ENCODE results near the gene DDIT4.
"Not testable (repeated sequence)": the region's sequence is repeated elsewhere in the genome, so short reads cannot be mapped to it uniquely, and the experiment has no call there.

Gene DDIT4

DNA sequence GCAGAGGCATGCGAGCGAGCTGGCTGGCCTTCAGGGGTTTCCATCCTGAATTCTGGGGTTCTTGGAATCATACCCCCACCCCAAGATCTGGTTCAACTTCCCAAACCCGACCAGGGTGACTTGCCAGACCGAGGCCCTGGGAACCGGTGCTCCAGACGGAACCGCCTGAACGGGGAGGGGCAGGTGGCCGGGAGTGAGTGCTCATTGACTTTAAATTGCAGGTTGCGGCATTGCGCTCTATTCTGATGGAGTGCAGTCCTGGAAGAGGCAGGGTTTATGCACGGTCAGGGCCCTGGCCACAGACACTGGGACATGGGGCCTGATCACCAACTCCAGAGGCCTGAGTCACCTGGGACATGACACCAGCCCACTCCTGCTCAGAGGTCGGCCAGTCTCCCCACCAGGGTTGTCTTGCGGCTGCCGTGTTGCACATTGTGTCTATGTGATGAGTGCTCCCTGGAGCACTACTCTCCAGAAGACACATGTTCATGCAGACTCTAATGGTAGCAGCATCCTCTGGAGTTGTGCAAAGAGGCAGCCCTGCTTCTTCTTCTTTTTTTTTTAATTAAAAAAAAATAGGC is 5.8 kb upstream of the DDIT4 start:
- DNase-seq, result no peak

DNA sequence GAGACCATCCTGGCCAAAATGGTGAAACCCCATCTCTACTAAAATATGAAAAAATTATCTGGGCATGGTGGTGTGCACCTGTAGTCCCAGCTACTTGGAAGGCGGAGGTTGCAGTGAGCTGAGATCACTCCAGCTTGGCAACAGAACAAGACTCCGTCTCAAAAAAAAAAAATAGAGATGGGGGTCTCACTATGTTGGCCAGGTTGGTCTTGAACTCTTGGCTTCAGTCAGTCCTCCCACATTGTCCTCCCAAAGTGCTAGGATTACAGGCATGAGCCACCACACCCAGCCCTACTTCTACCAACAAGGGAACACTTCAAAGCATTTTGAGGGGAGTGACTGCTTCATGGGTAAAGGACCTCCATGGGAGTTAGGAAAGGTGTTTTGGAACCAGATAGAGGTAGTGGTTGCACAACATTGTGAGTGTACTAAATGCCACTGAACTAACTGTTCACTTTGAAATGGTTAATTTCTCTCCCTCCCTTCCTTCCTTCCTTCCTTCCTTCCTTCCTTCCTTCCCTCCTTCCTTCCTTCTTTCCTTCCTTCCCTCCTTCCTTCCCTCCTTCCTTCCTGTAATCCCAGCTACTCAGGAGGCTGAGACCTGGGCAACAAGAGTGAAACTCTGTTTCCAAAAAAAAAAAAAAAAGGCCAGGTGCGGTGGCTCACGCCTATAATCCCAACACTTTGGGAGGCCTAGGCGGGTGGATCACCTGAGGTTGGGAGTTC is 5.1 kb upstream of the DDIT4 start:
- DNase-seq, result not testable (repeated sequence)

DNA sequence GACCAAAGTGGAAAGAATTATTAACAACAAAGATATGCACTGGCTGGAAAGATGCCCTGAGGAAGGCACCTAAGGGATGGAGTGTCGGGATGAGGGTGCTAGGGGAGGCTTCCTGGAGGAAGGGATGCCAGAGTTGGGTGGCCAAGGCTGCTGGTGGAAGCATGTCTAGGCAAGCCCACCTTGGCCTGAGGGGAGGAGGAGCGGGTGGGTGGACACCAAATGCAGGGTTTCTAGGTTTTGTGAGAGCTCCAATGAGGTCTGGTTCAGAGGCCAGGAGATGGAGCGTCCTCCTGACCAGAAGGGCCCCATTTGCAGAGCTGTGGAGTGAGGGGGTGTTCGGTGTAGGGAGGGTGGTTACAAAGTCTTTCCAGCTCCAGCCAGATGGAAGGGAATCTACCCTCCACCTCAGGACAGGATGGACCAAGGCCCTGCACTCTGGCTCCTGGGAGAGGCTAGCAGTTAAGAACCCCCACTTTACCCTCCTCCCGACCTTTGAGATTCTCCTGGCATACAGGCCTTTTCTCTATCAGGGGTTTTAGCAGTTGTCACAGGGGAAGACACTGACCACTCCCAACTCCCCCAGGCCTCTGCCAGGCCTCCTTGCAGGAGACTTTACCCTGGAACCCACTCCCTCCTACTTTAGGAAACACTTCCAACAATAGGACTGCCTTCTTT is 3.0 kb upstream of the DDIT4 start:
- DNase-seq, result no peak

DNA sequence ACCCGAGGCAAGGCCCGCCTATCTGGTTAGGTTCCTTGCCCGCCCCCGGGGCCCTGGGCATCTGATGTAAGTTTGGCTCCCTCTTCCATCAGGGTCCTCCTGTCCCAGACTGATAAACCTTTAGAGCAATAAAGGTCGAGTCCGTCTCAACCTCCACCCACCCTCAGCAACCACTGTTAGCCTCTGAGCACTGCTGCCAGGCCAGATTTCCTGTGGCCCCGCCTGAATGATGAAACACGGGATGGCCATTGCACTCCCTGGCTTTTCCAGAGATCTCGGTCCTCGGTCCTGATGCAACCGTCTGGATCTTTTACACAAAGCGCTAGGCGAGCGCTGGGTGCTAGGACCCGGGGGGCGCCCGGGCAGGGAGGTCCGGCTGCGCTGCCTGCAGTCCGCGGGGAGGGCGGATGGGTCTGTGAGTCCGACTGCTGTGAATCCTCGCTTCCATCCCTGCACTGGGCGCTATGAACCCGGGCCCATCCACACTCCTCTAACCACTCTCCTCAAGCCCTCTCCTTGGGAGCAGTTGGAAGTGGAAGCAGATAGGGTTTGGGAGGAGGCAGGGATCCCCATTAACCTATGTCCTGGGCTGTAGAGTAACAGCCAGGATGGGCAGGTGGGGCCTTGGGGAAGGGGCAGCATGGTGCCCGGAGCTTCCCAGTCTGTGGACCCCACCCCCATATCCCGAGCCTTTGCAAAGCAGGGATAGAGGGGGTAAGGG is 875 bp upstream of the DDIT4 start:
- DNase-seq, result no peak

- DNase-seq, result no peak
Measured at GRCh38 chr10:72274213-72274729, 547 bp downstream of the DDIT4 start.

- DNase-seq, result no peak
Measured at GRCh38 chr10:72274730-72275350, 1.1 kb downstream of the DDIT4 start.

GRCh38 chr10:72275351-72276012 is 1.8 kb downstream of the DDIT4 start:
- DNase-seq, result no peak

DNA sequence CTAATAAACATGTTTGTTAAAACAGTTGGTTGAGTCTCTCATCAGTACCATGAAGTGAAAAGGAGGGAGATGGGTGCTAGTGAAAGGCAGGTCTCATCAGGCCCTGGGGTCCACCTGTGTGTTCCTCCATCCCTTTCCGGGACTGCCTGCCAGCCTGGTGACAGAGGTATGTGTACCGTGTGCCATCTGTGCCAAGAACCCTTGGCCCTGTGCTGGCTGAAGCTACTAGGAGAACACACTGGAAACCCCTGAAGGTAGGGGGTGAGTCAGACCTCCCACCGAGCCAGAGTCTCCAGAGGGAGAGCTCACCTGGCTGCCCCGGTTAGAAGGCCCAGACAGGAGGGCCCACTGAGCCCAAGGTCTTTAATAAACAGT is 2.3 kb downstream of the DDIT4 start:
- no peak for DNase-seq

GRCh38 chr10:72276421-72277339 is 3.0 kb downstream of the DDIT4 start:
- no peak for DNase-seq

DNA sequence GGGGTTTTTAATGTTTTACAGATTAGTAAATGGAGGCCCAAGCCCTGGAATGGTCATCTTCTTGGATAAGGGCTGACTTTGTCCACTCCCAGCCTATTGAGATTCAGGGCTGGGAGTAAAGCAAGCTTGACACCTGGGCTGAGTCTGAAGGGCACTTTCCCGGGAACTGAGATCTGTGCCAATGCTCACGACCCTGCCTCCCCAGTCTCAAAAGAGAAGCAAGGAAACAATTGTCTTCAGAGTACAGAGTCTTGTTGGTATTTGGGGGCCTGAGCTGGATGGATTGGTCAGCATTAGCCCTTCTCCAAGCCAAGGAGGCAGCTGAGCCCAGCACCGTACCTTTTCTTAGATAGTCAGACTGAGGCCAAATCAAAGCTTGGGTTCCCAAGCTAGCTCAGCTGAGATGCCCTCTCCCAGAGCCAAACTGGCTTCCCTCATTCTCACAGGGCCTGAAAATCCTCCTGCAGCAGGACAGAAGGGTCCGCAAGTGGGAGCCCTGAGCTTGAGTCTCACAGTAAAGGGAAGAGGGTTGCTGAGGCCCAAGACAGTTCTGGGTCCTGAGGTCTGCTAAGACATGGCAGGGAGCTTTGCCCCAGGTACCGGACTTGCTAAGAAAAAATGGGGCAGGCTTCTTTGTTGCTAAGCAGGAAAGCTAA is 3.7 kb downstream of the DDIT4 start:
- DNase-seq, result no peak

DNA sequence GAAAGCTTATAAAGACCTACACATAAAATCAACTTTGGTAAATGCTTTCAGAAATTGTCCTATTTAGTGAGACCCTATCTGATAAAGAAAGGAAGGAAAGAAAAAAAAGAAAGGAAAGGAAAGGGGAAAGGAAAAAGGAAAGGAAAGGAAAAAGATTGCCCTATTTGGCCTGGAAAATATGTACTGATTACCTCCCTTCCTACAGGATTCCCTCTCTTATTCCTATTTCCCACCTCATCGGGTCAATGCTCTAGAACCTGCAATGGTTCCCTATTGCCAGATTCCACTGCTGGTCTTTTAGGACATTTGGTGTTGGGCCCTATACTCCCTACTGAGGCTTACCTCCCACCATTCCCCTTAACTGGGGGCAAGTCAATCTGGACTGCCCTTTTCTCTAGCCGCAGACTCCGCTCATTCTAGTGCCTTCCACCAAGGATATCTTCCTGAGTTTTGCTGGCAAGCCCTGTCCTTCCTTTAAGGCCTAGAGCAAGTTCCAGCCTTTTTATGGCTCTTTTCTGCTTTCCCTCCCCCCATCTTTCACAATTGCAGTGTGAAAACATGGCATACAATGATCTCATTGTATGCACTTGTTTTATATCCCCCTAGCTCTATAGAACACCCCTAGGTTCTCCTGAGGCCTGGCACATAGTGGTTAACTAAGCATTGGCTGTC is 4.4 kb downstream of the DDIT4 start:
- no peak for DNase-seq

GRCh38 chr10:72278668-72279393 is 5.1 kb downstream of the DDIT4 start:
- no peak for DNase-seq

GRCh38 chr10:72279587-72279986 is 5.9 kb downstream of the DDIT4 start:
- DNase-seq, result not testable (repeated sequence)

DNA sequence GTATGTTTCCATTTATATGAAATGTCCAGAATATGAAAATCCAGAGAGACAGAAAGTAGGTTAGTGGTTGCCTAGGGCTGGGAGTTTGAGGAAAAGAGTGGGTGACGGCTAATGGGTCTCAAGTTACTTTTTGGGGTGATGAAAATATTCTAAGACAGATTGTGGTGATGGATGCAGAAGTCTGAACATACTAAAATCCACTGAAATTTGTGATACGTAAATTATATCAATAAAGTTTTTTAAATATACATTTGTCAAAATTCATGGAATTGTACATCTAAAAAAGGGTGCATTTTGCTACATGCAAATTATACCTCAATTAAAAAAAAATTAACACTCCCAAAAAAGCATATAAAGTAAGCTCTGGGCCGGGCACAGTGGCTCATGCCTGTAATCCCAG is 9.4 kb downstream of the DDIT4 start:
- DNase-seq, result no peak

DNA sequence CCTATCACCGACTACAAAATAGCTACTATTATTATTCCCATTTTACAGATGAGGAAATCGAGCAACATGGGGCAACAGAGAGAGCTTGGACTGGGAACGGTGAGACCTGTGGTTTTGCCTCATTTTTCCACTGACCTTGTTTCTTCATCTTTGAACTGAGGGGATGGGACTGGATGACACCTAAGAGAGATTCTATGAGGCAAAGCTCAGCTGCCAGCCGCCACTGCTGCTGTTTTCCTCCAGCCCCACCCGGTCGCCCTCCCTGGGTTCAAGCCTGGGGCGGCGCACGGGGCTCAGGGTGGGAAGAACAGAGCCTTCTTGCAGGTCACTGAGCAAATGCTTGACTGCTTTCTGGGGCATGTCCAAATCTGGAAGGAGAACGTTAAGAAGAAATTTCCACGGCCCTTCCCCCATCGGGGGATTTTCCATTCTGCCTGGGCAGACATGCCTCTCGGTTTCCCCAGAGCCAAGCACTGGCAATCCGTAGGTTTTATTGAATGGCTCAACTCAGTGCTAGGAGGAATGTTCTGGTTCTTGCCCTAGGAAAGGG is 12.3 kb downstream of the DDIT4 start:
- DNase-seq, result no peak

GRCh38 chr10:72291019-72291532 is 17.4 kb downstream of the DDIT4 start:
- no peak for DNase-seq

DNA sequence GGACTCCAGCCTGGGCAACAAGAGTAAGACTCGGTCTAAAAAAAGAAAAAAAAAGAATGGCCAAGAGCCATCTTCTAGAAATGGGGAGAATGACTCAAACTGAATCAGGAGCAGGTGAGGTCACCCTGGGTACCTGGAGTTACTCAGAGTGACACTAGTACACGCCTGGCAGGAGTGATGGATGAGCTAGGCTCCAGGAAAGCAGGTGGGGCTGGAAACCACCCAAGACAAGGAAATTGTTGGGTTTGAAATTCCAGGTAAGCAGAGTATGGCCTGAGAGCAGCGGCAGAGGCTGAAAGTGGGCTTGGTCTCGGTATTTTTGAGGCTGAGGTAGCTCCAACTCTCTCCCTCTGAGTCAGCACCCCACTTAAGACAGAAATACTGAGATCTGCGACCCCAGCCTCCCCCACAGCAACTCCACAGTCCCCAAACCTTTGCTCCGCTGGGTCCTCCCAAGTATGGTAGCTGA is 18.5 kb downstream of the DDIT4 start:
- DNase-seq, result no peak

DNA sequence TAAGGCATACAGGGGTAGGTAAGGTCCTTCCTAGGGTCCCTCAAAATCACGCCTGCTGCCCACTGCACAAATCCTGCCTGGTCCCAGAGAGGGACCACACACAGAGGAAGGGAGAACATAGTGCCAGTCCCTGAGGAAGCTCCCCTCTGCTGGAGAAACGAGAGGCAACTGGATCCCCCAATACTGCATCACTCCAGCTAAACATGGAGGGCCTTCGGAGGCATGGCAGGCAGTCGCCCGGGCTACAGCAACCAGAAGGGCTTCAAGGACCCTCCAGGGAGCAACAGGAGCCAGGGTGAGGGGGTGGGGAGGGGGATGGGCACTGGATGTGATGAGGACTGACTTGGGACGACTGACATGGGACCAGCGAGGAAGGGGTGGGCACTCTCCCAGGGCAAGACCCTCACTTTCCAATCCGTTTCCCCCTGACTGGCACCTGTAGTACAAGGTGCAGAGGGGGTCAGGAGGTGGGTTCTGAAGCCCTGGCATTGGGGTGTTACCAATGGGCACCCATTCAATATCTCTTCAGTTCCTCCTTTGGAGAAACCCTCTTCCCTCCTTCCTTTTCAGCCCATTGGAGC is 21.7 kb downstream of the DDIT4 start:
- no peak for DNase-seq
